HepG2 (cell line): ENCODE results near the gene FAM43A. TPM values are rescaled to one million over a fixed set of nuclear protein-coding genes. Genes with fewer than 3 reads are reported as not detected.

Source experiments
- ATAC-seq: fragments of 200-7000 bp; cut with Tn5 transposase; 3 replicates; pipeline ENCODE4 v1.9.1; 2020; ENCODE audit warnings: mild to moderate bottlenecking, moderate library complexity
- BruUV-seq: library from RNA; stranded (reverse); fragments of 400-500 nt; replicated peaks from 2 replicates; lab custom pipeline; 2021; lab: Mats Ljungman, UMichigan
- CTCF ChIA-PET: fragments of 300-600 bp; formaldehyde crosslinking; extraction: SDS; loops from one replicate; lab custom pipeline; 2021; ENCODE audit warnings: low total read pairs, inconsistent platforms, low intra/inter-chr PET ratio; lab: Yijun Ruan, JAX
- POLR2A ChIA-PET: fragments of 350-600 bp; sonication (Branson Sonifier 250); formaldehyde crosslinking; loops from one replicate; lab custom pipeline; 2020; ENCODE audit warnings: antibody characterized with exemption, inconsistent platforms; lab: Yijun Ruan, JAX
- DNase-seq: peaks from one replicate; pipeline ENCODE4 v3.0.0-alpha.2; 2015; ENCODE audit warnings: low spot score
- FAIRE-seq: peaks from 3 replicates; lab custom pipeline; 2011; peaks lifted over from hg19 to GRCh38; lab: Jason Lieb, UNC
- H2AFZ ChIP-seq: one replicate; pipeline ENCODE4 v1.6.1; 2011; ENCODE audit warnings: low read length, inconsistent platforms
- H3K27ac ChIP-seq: fragments of 300-600 bp; 3 replicates; pipeline ENCODE4 v1.8.0; 2011; ENCODE audit warnings: mixed run types, mild to moderate bottlenecking, mixed read lengths, low read length, inconsistent platforms; ENCODE audit not compliant: insufficient read depth; ENCODE audit errors: extremely low read length
- H3K27me3 ChIP-seq, 2 experiments: fragments of 200-600 bp in 1 of 2; 2 replicates in 1 of 2; 3 replicates in 1 of 2; pipeline versions ENCODE4 v1.6.0 to v1.8.0; 2011; ENCODE audit warnings: low read length in 2 of 2, mild to moderate bottlenecking in 2 of 2, moderate library complexity in 2 of 2, inconsistent platforms in 1 of 2; ENCODE audit not compliant: insufficient read depth in 2 of 2, control insufficient read depth in 1 of 2
- H3K36me3 ChIP-seq, 2 experiments: fragments of 200-600 bp in 1 of 2; replicated peaks in 1 of 2; 2 replicates in 1 of 2; 3 replicates in 1 of 2; pipeline versions ENCODE4 v1.5.1 to v1.8.0; 2011; ENCODE audit warnings: low read length in 2 of 2, inconsistent platforms in 1 of 2; ENCODE audit not compliant: insufficient read depth in 2 of 2, control insufficient read depth in 1 of 2
- H3K4me1 ChIP-seq: 2 replicates; pipeline ENCODE4 v1.5.1; 2012; ENCODE audit warnings: low read length, inconsistent platforms; ENCODE audit not compliant: insufficient read depth
- H3K4me2 ChIP-seq: 2 replicates; pipeline ENCODE4 v1.6.0; 2011; ENCODE audit warnings: low read depth, low read length, inconsistent platforms
- H3K4me3 ChIP-seq, 3 experiments: fragments of 200-600 bp in 1 of 3; sonication (generic), shearing (Covaris generic) in 1 of 3; replicated peaks in 1 of 3; 2 replicates each; pipeline ENCODE4 v1.5.1; 2011 to 2016; ENCODE audit warnings: low read length in 3 of 3, inconsistent platforms in 2 of 3, low read depth in 2 of 3, mild to moderate bottlenecking in 2 of 3, control low read depth in 1 of 3, mixed read lengths in 1 of 3; ENCODE audit not compliant: insufficient read depth in 1 of 3
- H3K79me2 ChIP-seq: one replicate; pipeline ENCODE4 v1.6.1; 2011; ENCODE audit warnings: low read length, inconsistent platforms; ENCODE audit not compliant: insufficient read depth
- H3K9ac ChIP-seq: 2 replicates; pipeline ENCODE4 v1.6.0; 2011; ENCODE audit warnings: mild to moderate bottlenecking, low read depth, low read length, inconsistent platforms; ENCODE audit not compliant: insufficient read depth
- H3K9me3 ChIP-seq: 2 replicates; pipeline ENCODE4 v1.5.1; 2012; ENCODE audit warnings: mild to moderate bottlenecking, low read length
- H4K20me1 ChIP-seq: 2 replicates; pipeline ENCODE4 v1.6.0; 2011; ENCODE audit warnings: inconsistent platforms, mild to moderate bottlenecking, low read length, moderate library complexity; ENCODE audit not compliant: insufficient read depth
- GABPA ChIP-seq, 2 experiments: IDR thresholded peaks; 2 replicates each; pipeline ENCODE4 v1.6.1; 2011 to 2016; ENCODE audit warnings: low read depth in 2 of 2, low read length in 1 of 2, missing biosample characterization in 1 of 2, missing genetic modification characterization in 1 of 2
- IKZF4 ChIP-seq: sonication (generic); formaldehyde crosslinking; IDR thresholded peaks from 2 replicates; pipeline ENCODE4 v1.5.1; 2020; ENCODE audit warnings: borderline replicate concordance, mild to moderate bottlenecking, low read depth, missing genetic modification reagents; ENCODE audit errors: not compliant biosample characterization
- MTF1 ChIP-seq: sonication (generic); formaldehyde crosslinking; IDR thresholded peaks from 2 replicates; pipeline ENCODE4 v1.5.0; 2020; ENCODE audit warnings: missing genetic modification reagents
- SRF ChIP-seq: IDR thresholded peaks from 2 replicates; pipeline ENCODE4 v1.6.1; 2011; ENCODE audit warnings: mild to moderate bottlenecking, low read depth, low read length, moderate library complexity
- ZNF432 ChIP-seq: sonication (generic); formaldehyde crosslinking; IDR thresholded peaks from 2 replicates; pipeline ENCODE4 v1.5.0; 2020; ENCODE audit warnings: missing genetic modification reagents, mild to moderate bottlenecking, borderline replicate concordance
- WGBS: methylation state at CpG from one replicate; pipeline ENCODE4 v1.1.6; 2017; ENCODE audit warnings: low lambda C conversion rate; 5-methylcytosine and 5-hydroxymethylcytosine counted together
- in situ Hi-C: cut with HindIII; loops from 2 replicates; pipeline ENCODE4 v1.10.0; 2017; ENCODE audit warnings: low pct_unique_long_range_greater_than_20kb; ENCODE audit not compliant: extremely low pct_ligation_motif_present
- intact Hi-C: fragments of 100-400 bp; cut with micrococcal nuclease; formaldehyde crosslinking; loops from one replicate; pipeline ENCODE4 v1.10.0; 2022; ENCODE audit not compliant: unreplicated experiment
- polyA plus RNA-seq, 8 experiments: library from polyadenylated mRNA; depleted of rRNA in 3 of 8; stranded (reverse) in 7 of 8; unstranded in 1 of 8; fragments of >200 nt; fragmentation: Illumina TruSeq in 4 of 8; extraction: Trizol in 4 of 8; gene quantifications; 2 replicates each; pipeline versions ENCODE4 v1.2.1 to v1.2.3, GENCODE V29; 2011 to 2016; ENCODE audit warnings: low read depth in 4 of 8, missing spikeins in 1 of 8, mixed read lengths in 1 of 8; ENCODE audit not compliant: insufficient read depth in 1 of 8
- total RNA-seq, 5 experiments: library from RNA; depleted of rRNA; stranded (reverse); fragments of >200 nt; fragmentation: Illumina TruSeq; extraction: Trizol; gene quantifications; 2 replicates each; pipeline ENCODE4 v1.2.3, GENCODE V29; 2016; ENCODE audit warnings: low read depth in 1 of 5
- TF ChIP-seq, protein P1 (sequence below): sonication (generic); formaldehyde crosslinking; IDR thresholded peaks from 2 replicates; pipeline ENCODE4 v1.4.0; 2020; ENCODE audit warnings: missing genetic modification reagents
- TF ChIP-seq, protein P2 (sequence below): sonication (generic); formaldehyde crosslinking; IDR thresholded peaks from 2 replicates; pipeline ENCODE4 v1.9.0; 2022; ENCODE audit warnings: missing genetic modification reagents, mild to moderate bottlenecking, borderline replicate concordance

The FAM43A gene
- total and polyA plus RNA-seq, 2 of the 13 experiments (the other 11 are each of a cell fraction or from before 2014, with no cell fraction given) = 0.91 to 1.8 TPM

DNA sequence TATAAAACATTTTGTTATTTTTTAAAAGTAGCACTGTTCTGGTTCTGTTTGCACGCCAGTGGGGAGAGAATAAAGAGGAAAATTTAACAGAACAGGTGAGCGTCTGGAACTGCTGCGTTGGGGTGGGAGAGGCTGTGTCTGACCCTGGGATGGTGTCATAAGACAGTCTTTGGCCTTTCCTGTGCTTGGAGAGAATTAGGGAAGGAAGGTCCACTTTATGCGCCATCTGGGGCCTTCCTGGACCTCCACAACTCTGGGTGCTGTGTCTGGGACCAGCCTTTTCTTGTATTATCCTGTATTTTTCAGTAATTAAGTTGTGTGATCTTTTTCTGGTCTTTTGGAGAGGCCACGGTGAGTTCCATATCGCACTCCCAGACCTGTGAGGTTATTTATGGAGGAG lies 3.3 kb downstream of the FAM43A start (continued):
- no peak for TF ChIP-seq SRF

DNA sequence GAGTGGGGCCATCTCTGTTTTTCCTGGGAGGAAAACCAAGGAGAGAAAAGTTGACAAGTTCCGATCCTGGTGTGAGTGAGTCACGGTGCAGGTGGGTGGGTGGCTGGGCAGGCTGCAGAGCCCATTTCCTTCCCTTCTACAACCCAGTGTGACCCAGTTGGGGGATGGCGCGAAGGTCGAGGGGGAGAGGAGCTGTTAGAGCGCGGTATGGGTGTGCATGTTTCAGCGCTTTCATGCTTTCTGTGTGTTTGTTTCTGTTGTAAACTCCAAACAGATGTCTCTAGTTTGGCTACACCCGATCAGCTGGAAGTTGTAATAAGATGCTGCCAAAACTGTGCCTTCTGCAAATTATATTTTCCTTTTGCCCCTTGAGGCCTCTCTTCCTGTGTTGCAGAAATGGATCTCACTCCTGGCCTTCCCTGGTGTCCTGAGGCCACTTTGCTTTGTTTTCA lies 3.8 kb downstream of the FAM43A start:
- no TSS peak for BruUV-seq
- no peak overlapping the region for H3K9ac ChIP-seq
- POLR2A ChIA-PET = no interaction called here
- ATAC-seq = no peak
- no peaks in the 10 kb centered on the region for H4K20me1 ChIP-seq
- no peak for FAIRE-seq
- WGBS = 69% methylated on average over 9 of the region's 9 CpGs
- no peak for DNase-seq
- no peaks in the 10 kb centered on the region for H3K79me2 ChIP-seq
- no peak overlapping the region for H3K4me2 ChIP-seq
- no peak overlapping the region for H3K27ac ChIP-seq
- in situ Hi-C loops = loop anchor here (5.0 to 10.0 kb wide), 3 partner anchors 55 to 418 kb away; no protein-coding TSS in a partner anchor
- TF ChIP-seq GABPA (IDR thresholded peaks at IDR 0.05; ENCODE audit: low read depth, low read length) = no peak
- TF ChIP-seq GABPA (CRISPR knock-in tag; IDR thresholded peaks at IDR 0.05; ENCODE audit: low read depth) = no peak
- no peak for TF ChIP-seq ZNF432 (CRISPR knock-in tag)
- TF ChIP-seq, protein P1, sequence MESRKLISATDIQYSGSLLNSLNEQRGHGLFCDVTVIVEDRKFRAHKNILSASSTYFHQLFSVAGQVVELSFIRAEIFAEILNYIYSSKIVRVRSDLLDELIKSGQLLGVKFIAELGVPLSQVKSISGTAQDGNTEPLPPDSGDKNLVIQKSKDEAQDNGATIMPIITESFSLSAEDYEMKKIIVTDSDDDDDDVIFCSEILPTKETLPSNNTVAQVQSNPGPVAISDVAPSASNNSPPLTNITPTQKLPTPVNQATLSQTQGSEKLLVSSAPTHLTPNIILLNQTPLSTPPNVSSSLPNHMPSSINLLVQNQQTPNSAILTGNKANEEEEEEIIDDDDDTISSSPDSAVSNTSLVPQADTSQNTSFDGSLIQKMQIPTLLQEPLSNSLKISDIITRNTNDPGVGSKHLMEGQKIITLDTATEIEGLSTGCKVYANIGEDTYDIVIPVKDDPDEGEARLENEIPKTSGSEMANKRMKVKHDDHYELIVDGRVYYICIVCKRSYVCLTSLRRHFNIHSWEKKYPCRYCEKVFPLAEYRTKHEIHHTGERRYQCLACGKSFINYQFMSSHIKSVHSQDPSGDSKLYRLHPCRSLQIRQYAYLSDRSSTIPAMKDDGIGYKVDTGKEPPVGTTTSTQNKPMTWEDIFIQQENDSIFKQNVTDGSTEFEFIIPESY (CRISPR knock-in tag) = peak; percentile 88
- TF ChIP-seq IKZF4 (CRISPR knock-in tag) = no peak
- TF ChIP-seq, protein P2, sequence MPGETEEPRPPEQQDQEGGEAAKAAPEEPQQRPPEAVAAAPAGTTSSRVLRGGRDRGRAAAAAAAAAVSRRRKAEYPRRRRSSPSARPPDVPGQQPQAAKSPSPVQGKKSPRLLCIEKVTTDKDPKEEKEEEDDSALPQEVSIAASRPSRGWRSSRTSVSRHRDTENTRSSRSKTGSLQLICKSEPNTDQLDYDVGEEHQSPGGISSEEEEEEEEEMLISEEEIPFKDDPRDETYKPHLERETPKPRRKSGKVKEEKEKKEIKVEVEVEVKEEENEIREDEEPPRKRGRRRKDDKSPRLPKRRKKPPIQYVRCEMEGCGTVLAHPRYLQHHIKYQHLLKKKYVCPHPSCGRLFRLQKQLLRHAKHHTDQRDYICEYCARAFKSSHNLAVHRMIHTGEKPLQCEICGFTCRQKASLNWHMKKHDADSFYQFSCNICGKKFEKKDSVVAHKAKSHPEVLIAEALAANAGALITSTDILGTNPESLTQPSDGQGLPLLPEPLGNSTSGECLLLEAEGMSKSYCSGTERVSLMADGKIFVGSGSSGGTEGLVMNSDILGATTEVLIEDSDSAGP (CRISPR knock-in tag) = no peak
- TF ChIP-seq MTF1 (CRISPR knock-in tag) = no peak
- no peak overlapping the region for H3K4me3 ChIP-seq
- no peak overlapping the region for H2AFZ ChIP-seq
- intact Hi-C loops = loop anchor here (5.0 to 10.0 kb wide), 3 partner anchors 33 to 835 kb away; no protein-coding TSS in a partner anchor
- H3K36me3 ChIP-seq = no peaks in the 10 kb centered on the region
- H3K4me1 ChIP-seq = peaks cover 60% of the 10 kb centered on the region
- no peaks in the 10 kb centered on the region for H3K9me3 ChIP-seq
- peaks cover 0 to 10% of the 10 kb centered on the region in 2 experiments; a peak in 1 of 5 replicates for H3K27me3 ChIP-seq
- CTCF ChIA-PET = no interaction called here
